Measurements from ENCODE around the gene SLC30A3. TPM values are rescaled to one million over a fixed set of nuclear protein-coding genes. Genes with fewer than 3 reads are reported as not detected.

SLC30A3 gene
- total and polyA plus RNA-seq, 12 donors: 4.3 to 35.8 (median 10.4) TPM

- Histone ChIP-seq H3K9me3 (no peaks in the 10 kb centered on the region), H3K4me3 (no peak overlapping the region), H3K4me1 (peaks cover 0 to 38% (median 14%) of the 10 kb centered on the region in 9 donors), H3K27ac (no peak overlapping the region), H3K36me3 (peaks cover 0 to 46% (median 19%) of the 10 kb centered on the region in 9 donors), H3K27me3 (peaks cover 0 to 9% (median 0%) of the 10 kb centered on the region in 7 donors)
- ATAC-seq (peak in 3 of 8 donors; percentile 38 to 46 (median 38)), DNase-seq (no peak)
- WGBS, 2 donors: 65 to 72% methylated on average over 10 of the region's 10 CpGs
- intact Hi-C loops (cut with DNase I): loop anchor here in 3 of 10 donors (2.0 to 5.0 kb wide), 3 partner anchors 36 to 52 kb away; partner anchors contain the start of gene TRIM54 (in 1 of the 3)
- TF ChIP-seq CTCF (IDR thresholded peaks at IDR 0.05): no peak
These were observed 17.7 kb downstream of the SLC30A3 start for GRCh38 chr2:27245116-27245515.

GRCh38 chr2:27243391-27244130 lies 19.3 kb downstream of the SLC30A3 start:
- DNase-seq: no peak

GRCh38 chr2:27242614-27242951 lies 20.3 kb downstream of the SLC30A3 start:
- Histone ChIP-seq H3K4me3 (no peak overlapping the region), H3K27me3 (no peaks in the 10 kb centered on the region), H3K4me1 (peaks cover 0 to 34% (median 13%) of the 10 kb centered on the region in 9 donors), H3K36me3 (peaks cover 4 to 72% (median 35%) of the 10 kb centered on the region in 9 donors), H3K27ac (no peak overlapping the region), H3K9me3 (no peaks in the 10 kb centered on the region)
- intact Hi-C loops (cut with DNase I): no loop called here
- ATAC-seq (no peak), DNase-seq (no peak)
- WGBS, 2 donors: 95 to 96% methylated on average over 16 of the region's 16 CpGs
- TF ChIP-seq CTCF (IDR thresholded peaks at IDR 0.05): no peak

More at GRCh38 chr2:27243391-27244130, 19.3 kb downstream of the SLC30A3 start:
- WGBS, 2 donors: 66 to 69% methylated on average over 19 of the region's 19 CpGs
- Histone ChIP-seq H3K36me3 (peaks cover 0 to 62% (median 30%) of the 10 kb centered on the region in 9 donors), H3K9me3 (no peaks in the 10 kb centered on the region), H3K27ac (peak overlapping the region in 3 of 10 donors; percentile 19 to 67 (median 41)), H3K4me1 (peaks cover 0 to 34% (median 13%) of the 10 kb centered on the region in 9 donors), H3K4me3 (no peak overlapping the region), H3K27me3 (no peaks in the 10 kb centered on the region)
- peak in 7 of 8 donors; percentile 25 to 60 (median 48) for ATAC-seq
- no peak for TF ChIP-seq CTCF (IDR thresholded peaks at IDR 0.05)
- intact Hi-C loops (cut with DNase I): loop anchor here in 1 of 10 donors (2.0 kb wide), 1 partner anchor 37 kb away; no protein-coding TSS in a partner anchor

- H3K36me3 ChIP-seq: peaks cover 4 to 77% (median 41%) of the 10 kb centered on the region in 9 donors
- 84 to 86% methylated on average over 24 of the region's 24 CpGs for WGBS, 2 donors
- ATAC-seq: no peak
- DNase-seq: no peak
- H3K27ac ChIP-seq: no peak overlapping the region
- no peak for TF ChIP-seq CTCF (IDR thresholded peaks at IDR 0.05)
- H3K27me3 ChIP-seq: no peaks in the 10 kb centered on the region
- intact Hi-C loops (cut with DNase I): no loop called here
- H3K4me1 ChIP-seq: peaks cover 0 to 34% (median 13%) of the 10 kb centered on the region in 9 donors
- no peak overlapping the region for H3K4me3 ChIP-seq
- no peaks in the 10 kb centered on the region for H3K9me3 ChIP-seq
These were observed 20.9 kb downstream of the SLC30A3 start for GRCh38 chr2:27241761-27242613.
